ENCODE measurements around the gene RUNX1. TPM values are rescaled to one million over a fixed set of nuclear protein-coding genes. Genes with fewer than 3 reads are reported as not detected.

Gene RUNX1
- total RNA-seq, 1 donor from 2014 or later = 100 TPM

- Mint-ChIP-seq H3K4me1 (peaks cover 30% of the 10 kb centered on the region), H3K27me3 (no peaks in the 10 kb centered on the region), H3K27ac (peak overlapping the region; percentile 30), H3K36me3 (ENCODE audit: low read depth) (peaks cover 11% of the 10 kb centered on the region), H3K4me3 (no peak overlapping the region), H3K9me3 (no peaks in the 10 kb centered on the region)
- no peak for DNase-seq
- intact Hi-C loops (cut with micrococcal nuclease) = no loop called here
These were observed 139.4 kb downstream of the RUNX1 start for GRCh38 chr21:34909492-34910292.

DNA sequence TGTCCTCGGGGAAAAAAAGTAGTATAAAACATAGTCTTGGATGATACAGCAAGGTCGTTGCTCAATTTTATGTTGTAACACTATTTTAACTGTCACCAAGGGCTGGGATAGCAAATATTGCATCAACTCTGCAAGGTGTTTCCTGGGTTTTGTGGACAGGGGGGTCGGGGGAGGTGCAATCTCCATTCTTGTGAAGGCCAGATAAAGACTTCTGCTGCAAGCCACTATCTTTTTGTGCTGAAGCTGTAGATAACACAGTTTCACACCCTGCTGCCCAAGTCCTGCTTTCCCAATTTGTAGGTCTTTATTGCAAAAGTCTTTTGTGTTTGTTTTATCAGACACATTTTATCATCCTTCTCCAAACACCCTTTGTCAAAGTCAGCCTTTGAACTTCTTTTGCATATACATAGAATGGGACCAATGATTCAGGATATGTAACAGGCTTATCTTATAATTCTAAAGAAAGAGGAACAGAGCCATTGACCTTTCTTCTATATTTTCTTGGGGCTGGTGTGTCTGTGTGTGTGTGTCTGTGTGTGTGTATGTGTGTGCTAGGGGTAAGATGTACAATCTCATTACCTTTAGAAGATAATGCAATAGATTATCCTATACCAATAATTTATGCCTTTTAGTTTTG lies 140.6 kb downstream of the RUNX1 start:
- Mint-ChIP-seq H3K4me3 (no peak overlapping the region), H3K4me1 (peaks cover 30% of the 10 kb centered on the region)

GRCh38 chr21:34907461-34908418 lies 141.4 kb downstream of the RUNX1 start:
- peaks cover 27% of the 10 kb centered on the region for H3K4me1 Mint-ChIP-seq
- no peak overlapping the region for H3K27ac Mint-ChIP-seq
- no peak overlapping the region for H3K4me3 Mint-ChIP-seq
- intact Hi-C loops (cut with micrococcal nuclease) = no loop called here
- no peaks in the 10 kb centered on the region for H3K27me3 Mint-ChIP-seq
- peaks cover 11% of the 10 kb centered on the region for H3K36me3 Mint-ChIP-seq (ENCODE audit: low read depth)
- no peak for DNase-seq
- H3K9me3 Mint-ChIP-seq = no peaks in the 10 kb centered on the region

More for the DNA sequence above, 140.6 kb downstream of the RUNX1 start:
- DNase-seq = no peak
- H3K27me3 Mint-ChIP-seq = no peaks in the 10 kb centered on the region
- H3K27ac Mint-ChIP-seq = no peak overlapping the region
- intact Hi-C loops (cut with micrococcal nuclease) = no loop called here
- no peaks in the 10 kb centered on the region for H3K9me3 Mint-ChIP-seq
- peaks cover 11% of the 10 kb centered on the region for H3K36me3 Mint-ChIP-seq (ENCODE audit: low read depth)

- peaks cover 20% of the 10 kb centered on the region for H3K4me1 Mint-ChIP-seq
- H3K27me3 Mint-ChIP-seq = no peaks in the 10 kb centered on the region
- H3K27ac Mint-ChIP-seq = no peak overlapping the region
- H3K36me3 Mint-ChIP-seq (ENCODE audit: low read depth) = peaks cover 11% of the 10 kb centered on the region
- no peak overlapping the region for H3K4me3 Mint-ChIP-seq
- intact Hi-C loops (cut with micrococcal nuclease) = no loop called here
- no peak for DNase-seq
- H3K9me3 Mint-ChIP-seq = no peaks in the 10 kb centered on the region
These were observed 142.7 kb downstream of the RUNX1 start for GRCh38 chr21:34906401-34906800.

DNA sequence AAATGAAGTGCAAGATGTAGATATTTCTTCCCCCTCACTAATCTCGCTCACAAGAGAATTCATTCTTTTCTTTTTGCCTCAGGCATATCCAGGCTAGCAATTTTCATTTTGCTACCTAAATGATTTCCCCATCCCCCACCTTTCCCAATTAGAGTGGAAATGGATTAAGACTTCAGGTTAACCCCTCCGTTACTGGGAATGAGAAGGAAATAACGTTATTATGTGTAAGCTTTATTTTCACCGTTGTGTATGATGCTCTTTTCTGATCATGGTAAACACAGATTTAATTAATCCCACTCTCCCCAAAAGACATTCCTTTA lies 143.9 kb downstream of the RUNX1 start:
- peaks cover 19% of the 10 kb centered on the region for H3K36me3 Mint-ChIP-seq (ENCODE audit: low read depth)
- intact Hi-C loops (cut with micrococcal nuclease) = no loop called here
- no peak for DNase-seq
- H3K27me3 Mint-ChIP-seq = no peaks in the 10 kb centered on the region
- H3K4me1 Mint-ChIP-seq = peaks cover 17% of the 10 kb centered on the region
- no peak overlapping the region for H3K27ac Mint-ChIP-seq
- H3K4me3 Mint-ChIP-seq = no peak overlapping the region
- no peaks in the 10 kb centered on the region for H3K9me3 Mint-ChIP-seq

GRCh38 chr21:34904526-34905217 lies 144.4 kb downstream of the RUNX1 start:
- intact Hi-C loops (cut with micrococcal nuclease) = no loop called here
- H3K27me3 Mint-ChIP-seq = no peaks in the 10 kb centered on the region
- H3K36me3 Mint-ChIP-seq (ENCODE audit: low read depth) = peaks cover 16% of the 10 kb centered on the region
- H3K9me3 Mint-ChIP-seq = no peaks in the 10 kb centered on the region
- H3K4me3 Mint-ChIP-seq = no peak overlapping the region
- DNase-seq = no peak
- H3K27ac Mint-ChIP-seq = no peak overlapping the region
- H3K4me1 Mint-ChIP-seq = peaks cover 12% of the 10 kb centered on the region

DNA sequence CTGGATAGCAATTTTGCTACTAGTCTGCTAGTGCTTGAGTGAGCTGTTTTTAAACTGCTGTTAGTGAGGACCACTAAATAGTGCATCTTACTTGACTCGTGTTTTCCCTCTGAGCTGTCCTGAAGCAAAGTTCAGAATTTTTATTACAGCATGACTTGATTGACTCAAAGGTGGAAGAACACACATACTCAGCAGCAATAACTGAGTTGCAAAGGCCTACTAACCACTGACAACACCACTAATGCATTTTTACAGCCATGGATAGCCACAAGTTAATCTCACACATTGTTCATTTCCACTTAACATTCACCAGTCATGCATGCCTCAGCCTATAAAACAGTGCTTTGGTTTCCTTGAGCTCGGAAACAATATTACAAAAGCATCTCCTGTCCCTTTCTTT lies 148.7 kb downstream of the RUNX1 start:
- H3K27me3 Mint-ChIP-seq = peaks cover 4% of the 10 kb centered on the region
- DNase-seq = no peak
- intact Hi-C loops (cut with micrococcal nuclease) = no loop called here
- no peak overlapping the region for H3K4me3 Mint-ChIP-seq
- peaks cover 25% of the 10 kb centered on the region for H3K36me3 Mint-ChIP-seq (ENCODE audit: low read depth)
- H3K4me1 Mint-ChIP-seq = peaks cover 17% of the 10 kb centered on the region
- H3K27ac Mint-ChIP-seq = no peak overlapping the region
- peaks cover 3% of the 10 kb centered on the region for H3K9me3 Mint-ChIP-seq

DNA sequence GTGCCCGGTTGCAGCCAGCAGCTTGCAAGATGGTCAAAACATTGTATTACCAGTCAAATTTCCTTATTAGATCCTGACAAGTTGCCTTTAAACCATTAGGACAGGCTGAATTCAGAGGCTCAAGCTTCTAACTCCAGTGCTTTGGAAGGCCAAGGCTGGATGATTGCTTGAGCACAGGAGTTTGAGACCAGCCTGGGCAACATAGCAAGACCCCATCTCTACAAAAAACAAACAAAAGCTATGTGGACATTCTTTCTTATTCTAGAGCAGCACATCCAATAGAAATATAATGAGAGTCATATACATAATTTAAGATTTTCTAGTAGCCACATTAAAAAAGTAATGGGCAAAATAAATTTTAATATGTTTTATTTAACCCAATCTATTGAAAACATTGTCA lies 149.3 kb downstream of the RUNX1 start:
- Mint-ChIP-seq H3K9me3 (peaks cover 3% of the 10 kb centered on the region), H3K4me3 (no peak overlapping the region), H3K27me3 (peaks cover 7% of the 10 kb centered on the region), H3K27ac (no peak overlapping the region), H3K4me1 (peaks cover 20% of the 10 kb centered on the region), H3K36me3 (ENCODE audit: low read depth) (peaks cover 27% of the 10 kb centered on the region)
- intact Hi-C loops (cut with micrococcal nuclease) = no loop called here
- DNase-seq = no peak

GRCh38 chr21:34899302-34899701 lies 149.8 kb downstream of the RUNX1 start:
- no peak overlapping the region for H3K4me3 Mint-ChIP-seq
- intact Hi-C loops (cut with micrococcal nuclease) = no loop called here
- peaks cover 23% of the 10 kb centered on the region for H3K4me1 Mint-ChIP-seq
- DNase-seq = no peak
- peaks cover 7% of the 10 kb centered on the region for H3K27me3 Mint-ChIP-seq
- H3K36me3 Mint-ChIP-seq (ENCODE audit: low read depth) = peaks cover 27% of the 10 kb centered on the region
- H3K27ac Mint-ChIP-seq = no peak overlapping the region
- H3K9me3 Mint-ChIP-seq = peaks cover 3% of the 10 kb centered on the region

- Mint-ChIP-seq H3K4me1 (peaks cover 28% of the 10 kb centered on the region), H3K9me3 (peaks cover 3% of the 10 kb centered on the region), H3K27ac (no peak overlapping the region), H3K36me3 (ENCODE audit: low read depth) (peaks cover 30% of the 10 kb centered on the region), H3K4me3 (no peak overlapping the region), H3K27me3 (peaks cover 12% of the 10 kb centered on the region)
- intact Hi-C loops (cut with micrococcal nuclease) = no loop called here
- no peak for DNase-seq
These were observed 151.3 kb downstream of the RUNX1 start for GRCh38 chr21:34897828-34898227.

GRCh38 chr21:34894401-34894800 lies 154.7 kb downstream of the RUNX1 start:
- no peak overlapping the region for H3K4me3 Mint-ChIP-seq
- H3K27ac Mint-ChIP-seq = no peak overlapping the region
- peaks cover 20% of the 10 kb centered on the region for H3K36me3 Mint-ChIP-seq (ENCODE audit: low read depth)
- H3K4me1 Mint-ChIP-seq = peaks cover 36% of the 10 kb centered on the region
- peaks cover 12% of the 10 kb centered on the region for H3K27me3 Mint-ChIP-seq
- DNase-seq = no peak
- H3K9me3 Mint-ChIP-seq = peaks cover 3% of the 10 kb centered on the region
- intact Hi-C loops (cut with micrococcal nuclease) = no loop called here

- H3K4me3 Mint-ChIP-seq = no peak overlapping the region
- H3K36me3 Mint-ChIP-seq (ENCODE audit: low read depth) = peaks cover 18% of the 10 kb centered on the region
- H3K9me3 Mint-ChIP-seq = peaks cover 3% of the 10 kb centered on the region
- no peak for DNase-seq
- peaks cover 12% of the 10 kb centered on the region for H3K27me3 Mint-ChIP-seq
- intact Hi-C loops (cut with micrococcal nuclease) = loop anchor here (1.0 kb wide), 1 partner anchor 53 kb away; no protein-coding TSS in a partner anchor
- H3K4me1 Mint-ChIP-seq = peaks cover 34% of the 10 kb centered on the region
- H3K27ac Mint-ChIP-seq = no peak overlapping the region
These were observed 156.9 kb downstream of the RUNX1 start for GRCh38 chr21:34892209-34892608.

DNA sequence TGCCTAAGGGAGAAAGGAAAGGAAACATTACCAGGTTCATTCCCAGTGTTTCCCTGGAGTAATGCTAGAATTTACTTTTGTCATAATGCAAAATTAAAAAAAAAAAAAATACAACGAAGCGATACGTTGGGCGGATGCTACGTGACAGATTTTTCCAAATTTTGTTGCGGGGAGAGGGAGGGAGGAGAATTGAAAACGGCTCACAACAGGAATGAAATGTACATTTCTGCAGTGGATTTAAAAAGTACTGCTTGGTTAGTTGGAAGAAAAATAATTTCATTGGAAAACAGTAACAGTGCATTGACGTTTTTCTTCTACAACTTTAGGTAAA lies 157.5 kb downstream of the RUNX1 start:
- Mint-ChIP-seq H3K36me3 (ENCODE audit: low read depth) (peaks cover 16% of the 10 kb centered on the region), H3K27ac (peak overlapping the region; percentile 82), H3K4me3 (peak overlapping the region; percentile 71), H3K9me3 (peaks cover 3% of the 10 kb centered on the region), H3K4me1 (peaks cover 32% of the 10 kb centered on the region), H3K27me3 (peaks cover 10% of the 10 kb centered on the region)
- no peak for DNase-seq
- intact Hi-C loops (cut with micrococcal nuclease) = no loop called here

Measured in activated CD4-positive, alpha-beta T cell treated with anti-CD3 and anti-CD28 coated beads, Interleukin-2, amount 10 ng/mL, durations not matched to agents 24 days and 14 days (primary cell).